ENCODE measurements around the gene ULK2.

The ULK2 gene

GRCh38 chr17:19883537-19884215 lies 15.9 kb upstream of the ULK2 start:
- in situ Hi-C loops (cut with MboI; ENCODE audit: low sequenced_read_pairs, unreplicated experiment): no loop called here
- TF ChIP-seq, protein P1, sequence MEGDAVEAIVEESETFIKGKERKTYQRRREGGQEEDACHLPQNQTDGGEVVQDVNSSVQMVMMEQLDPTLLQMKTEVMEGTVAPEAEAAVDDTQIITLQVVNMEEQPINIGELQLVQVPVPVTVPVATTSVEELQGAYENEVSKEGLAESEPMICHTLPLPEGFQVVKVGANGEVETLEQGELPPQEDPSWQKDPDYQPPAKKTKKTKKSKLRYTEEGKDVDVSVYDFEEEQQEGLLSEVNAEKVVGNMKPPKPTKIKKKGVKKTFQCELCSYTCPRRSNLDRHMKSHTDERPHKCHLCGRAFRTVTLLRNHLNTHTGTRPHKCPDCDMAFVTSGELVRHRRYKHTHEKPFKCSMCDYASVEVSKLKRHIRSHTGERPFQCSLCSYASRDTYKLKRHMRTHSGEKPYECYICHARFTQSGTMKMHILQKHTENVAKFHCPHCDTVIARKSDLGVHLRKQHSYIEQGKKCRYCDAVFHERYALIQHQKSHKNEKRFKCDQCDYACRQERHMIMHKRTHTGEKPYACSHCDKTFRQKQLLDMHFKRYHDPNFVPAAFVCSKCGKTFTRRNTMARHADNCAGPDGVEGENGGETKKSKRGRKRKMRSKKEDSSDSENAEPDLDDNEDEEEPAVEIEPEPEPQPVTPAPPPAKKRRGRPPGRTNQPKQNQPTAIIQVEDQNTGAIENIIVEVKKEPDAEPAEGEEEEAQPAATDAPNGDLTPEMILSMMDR (IDR thresholded peaks at IDR 0.05; ENCODE audit: borderline replicate concordance, control extremely low read depth, extremely low read depth, insufficient read depth, missing control alignments): no peak
- no peak for DNase-seq (ENCODE audit: low spot score)

DNA sequence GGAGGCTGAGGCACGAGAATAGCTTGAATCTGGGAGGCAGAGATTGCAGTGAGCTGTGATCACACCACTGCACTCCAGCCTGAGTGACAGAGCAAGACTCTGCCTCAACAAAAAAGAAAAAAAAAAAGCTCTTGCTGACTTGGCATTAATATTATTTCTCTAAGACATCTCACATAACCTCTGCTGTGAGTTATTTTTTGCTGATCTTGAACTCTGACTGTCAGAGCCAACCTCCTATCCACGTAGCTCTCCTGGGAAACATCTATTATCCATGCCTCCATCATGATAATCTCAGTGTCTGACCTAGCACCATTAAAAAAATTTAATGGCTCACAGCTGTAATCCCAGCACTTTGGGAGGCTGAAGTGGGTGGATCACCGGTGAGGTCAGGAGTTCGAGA lies 12.7 kb upstream of the ULK2 start:
- no peak for DNase-seq (ENCODE audit: low spot score)
- in situ Hi-C loops (cut with MboI; ENCODE audit: low sequenced_read_pairs, unreplicated experiment): no loop called here
- TF ChIP-seq, protein P1 (IDR thresholded peaks at IDR 0.05; ENCODE audit: borderline replicate concordance, control extremely low read depth, extremely low read depth, insufficient read depth, missing control alignments): no peak

- DNase-seq (ENCODE audit: low spot score): no peak
- TF ChIP-seq, protein P1 (IDR thresholded peaks at IDR 0.05; ENCODE audit: borderline replicate concordance, control extremely low read depth, extremely low read depth, insufficient read depth, missing control alignments): no peak
- in situ Hi-C loops (cut with MboI; ENCODE audit: low sequenced_read_pairs, unreplicated experiment): no loop called here
Observed at GRCh38 chr17:19877364-19877945, 9.7 kb upstream of the ULK2 start.

DNA sequence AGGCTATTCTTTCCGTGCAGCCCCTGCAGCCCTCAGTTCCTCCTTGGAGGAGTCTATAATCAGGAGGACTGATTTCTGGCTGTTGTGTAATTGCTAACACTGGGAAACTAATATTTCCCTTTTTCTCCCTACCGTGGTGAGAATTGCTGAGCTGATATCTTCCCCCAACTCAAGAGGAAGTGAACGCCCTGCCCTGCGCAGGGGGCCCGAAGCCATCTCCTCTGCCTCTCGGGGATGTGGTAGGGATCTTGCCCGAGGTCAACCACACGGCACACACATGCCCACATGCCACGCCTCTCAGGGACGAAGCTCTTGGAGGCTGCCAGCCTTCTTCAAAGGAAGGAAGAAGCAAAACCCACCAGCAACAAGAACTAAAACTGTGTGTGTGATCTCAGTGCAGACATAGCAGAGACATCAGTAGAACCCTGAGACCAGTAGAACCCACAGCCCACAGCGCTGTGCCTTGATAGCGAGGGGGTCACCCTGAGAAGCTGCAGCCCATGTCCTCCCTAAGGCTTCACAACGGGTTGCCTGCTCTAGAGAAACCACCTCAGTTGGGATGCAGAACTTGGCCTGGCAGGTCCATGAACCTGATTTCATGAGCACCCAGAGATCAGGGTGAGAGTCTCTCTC lies 8.9 kb upstream of the ULK2 start:
- no peak for DNase-seq (ENCODE audit: low spot score)
- TF ChIP-seq, protein P1 (IDR thresholded peaks at IDR 0.05; ENCODE audit: borderline replicate concordance, control extremely low read depth, extremely low read depth, insufficient read depth, missing control alignments): no peak
- in situ Hi-C loops (cut with MboI; ENCODE audit: low sequenced_read_pairs, unreplicated experiment): no loop called here

- no peak for DNase-seq (ENCODE audit: low spot score)
- TF ChIP-seq, protein P1 (IDR thresholded peaks at IDR 0.05; ENCODE audit: borderline replicate concordance, control extremely low read depth, extremely low read depth, insufficient read depth, missing control alignments): no peak
- in situ Hi-C loops (cut with MboI; ENCODE audit: low sequenced_read_pairs, unreplicated experiment): no loop called here
Observed at GRCh38 chr17:19874256-19874655, 6.5 kb upstream of the ULK2 start.

DNA sequence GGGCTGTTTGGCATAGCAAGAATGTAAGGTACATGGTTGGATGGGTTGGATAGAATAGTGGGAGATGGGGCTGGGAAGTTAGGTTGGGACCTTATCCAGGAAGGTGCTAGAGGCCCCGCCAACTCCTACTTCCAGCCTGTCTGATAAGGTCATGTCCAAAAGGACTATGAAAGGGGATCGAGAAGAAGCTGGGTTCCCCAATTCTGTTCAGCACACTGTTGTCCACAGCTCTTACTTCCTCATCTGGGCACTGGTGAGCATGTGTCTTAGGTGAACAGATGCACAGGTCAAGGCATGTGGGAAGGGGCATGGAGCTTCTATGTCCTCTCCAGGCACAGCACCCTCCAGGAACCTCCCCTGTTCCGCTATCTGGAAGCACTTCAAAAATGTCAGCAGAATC lies 5.6 kb upstream of the ULK2 start:
- TF ChIP-seq, protein P1 (IDR thresholded peaks at IDR 0.05; ENCODE audit: borderline replicate concordance, control extremely low read depth, extremely low read depth, insufficient read depth, missing control alignments): no peak
- in situ Hi-C loops (cut with MboI; ENCODE audit: low sequenced_read_pairs, unreplicated experiment): no loop called here
- no peak for DNase-seq (ENCODE audit: low spot score)

Measured in GM13976 (cell line).